Measurements from ENCODE around the gene DHCR7. TPM values are rescaled to one million over a fixed set of nuclear protein-coding genes. Genes with fewer than 3 reads are reported as not detected.

DHCR7 gene
- total RNA-seq, 1 donor from 2014 or later, result 208 TPM

DNA sequence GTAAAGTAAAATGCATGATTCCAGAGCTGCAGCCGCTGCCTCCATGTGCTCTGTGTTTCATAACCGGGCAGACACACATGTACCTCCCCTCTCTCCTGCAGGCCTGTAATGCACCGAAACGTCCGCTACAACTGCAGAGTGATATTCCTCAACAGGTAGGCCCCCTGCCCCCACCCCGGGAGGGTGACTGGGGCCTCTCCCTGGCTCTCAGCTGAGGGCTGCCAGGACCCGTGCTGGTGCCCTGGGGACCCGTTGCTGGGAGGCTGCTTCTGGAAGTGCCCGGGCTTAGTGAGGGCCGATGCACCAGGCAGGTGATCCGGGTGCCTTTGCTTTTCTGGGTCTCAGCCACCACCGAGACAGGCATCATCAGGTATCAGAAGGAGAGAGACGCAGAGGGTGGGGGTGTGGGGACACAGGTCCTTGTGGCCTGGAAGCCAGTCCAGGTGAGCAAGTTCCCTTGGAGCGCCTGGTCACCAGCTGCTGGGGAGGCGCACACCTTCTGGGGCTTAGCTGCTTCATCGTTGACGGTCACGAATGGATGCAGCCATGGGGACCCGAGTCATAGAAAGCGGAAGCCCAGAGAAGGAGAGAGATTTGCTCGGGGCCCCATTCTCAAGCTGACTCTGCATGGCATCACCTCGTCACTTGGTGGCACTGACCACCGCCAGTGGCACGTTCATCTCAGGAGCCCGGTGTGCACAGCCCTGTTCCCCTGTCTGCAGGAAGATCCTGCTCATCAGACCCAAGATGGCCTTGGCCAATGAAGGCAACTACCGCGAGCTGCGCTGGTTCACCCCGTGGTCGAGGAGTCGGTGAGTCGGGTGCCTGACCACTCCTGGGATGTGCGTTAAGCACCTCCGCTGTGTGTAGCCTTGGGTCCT, 15.4 kb upstream of the DHCR7 start:
- Mint-ChIP-seq H3K36me3 (ENCODE audit: low read depth) (peaks cover 19% of the 10 kb centered on the region), H3K4me1 (peaks cover 38% of the 10 kb centered on the region), H3K27me3 (ENCODE audit: low read depth) (no peaks in the 10 kb centered on the region), H3K27ac (ENCODE audit: unreplicated experiment) (no peak overlapping the region), H3K4me3 (no peak overlapping the region), H3K9me3 (no peaks in the 10 kb centered on the region)
- TF ChIP-seq, protein P1, sequence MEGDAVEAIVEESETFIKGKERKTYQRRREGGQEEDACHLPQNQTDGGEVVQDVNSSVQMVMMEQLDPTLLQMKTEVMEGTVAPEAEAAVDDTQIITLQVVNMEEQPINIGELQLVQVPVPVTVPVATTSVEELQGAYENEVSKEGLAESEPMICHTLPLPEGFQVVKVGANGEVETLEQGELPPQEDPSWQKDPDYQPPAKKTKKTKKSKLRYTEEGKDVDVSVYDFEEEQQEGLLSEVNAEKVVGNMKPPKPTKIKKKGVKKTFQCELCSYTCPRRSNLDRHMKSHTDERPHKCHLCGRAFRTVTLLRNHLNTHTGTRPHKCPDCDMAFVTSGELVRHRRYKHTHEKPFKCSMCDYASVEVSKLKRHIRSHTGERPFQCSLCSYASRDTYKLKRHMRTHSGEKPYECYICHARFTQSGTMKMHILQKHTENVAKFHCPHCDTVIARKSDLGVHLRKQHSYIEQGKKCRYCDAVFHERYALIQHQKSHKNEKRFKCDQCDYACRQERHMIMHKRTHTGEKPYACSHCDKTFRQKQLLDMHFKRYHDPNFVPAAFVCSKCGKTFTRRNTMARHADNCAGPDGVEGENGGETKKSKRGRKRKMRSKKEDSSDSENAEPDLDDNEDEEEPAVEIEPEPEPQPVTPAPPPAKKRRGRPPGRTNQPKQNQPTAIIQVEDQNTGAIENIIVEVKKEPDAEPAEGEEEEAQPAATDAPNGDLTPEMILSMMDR (conservative IDR thresholded peaks at IDR 0.05), result no peak
- DNase-seq (ENCODE audit: low read depth, low spot score), result no peak

DNA sequence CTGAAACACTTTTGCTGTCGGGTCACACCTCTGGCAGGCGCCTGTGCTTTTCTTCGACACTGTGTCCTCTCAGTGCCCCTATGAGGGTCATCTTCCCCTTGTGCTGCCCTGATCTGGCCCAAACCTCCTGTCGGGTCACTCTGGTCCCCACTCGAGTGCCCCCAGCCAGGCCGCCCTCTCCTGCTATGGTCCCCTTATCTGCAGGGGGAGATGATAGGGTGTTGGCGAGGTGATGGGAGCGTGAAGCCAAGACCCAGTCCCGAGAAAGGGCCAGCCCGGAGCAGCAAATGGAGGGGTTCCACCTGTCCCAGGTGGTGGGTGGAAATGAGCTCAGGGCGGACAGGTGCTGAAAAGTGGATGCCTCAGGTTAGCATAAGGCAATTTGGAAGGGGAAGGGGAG, 14.5 kb upstream of the DHCR7 start:
- H3K27me3 Mint-ChIP-seq (ENCODE audit: low read depth), result no peaks in the 10 kb centered on the region
- no peak for DNase-seq (ENCODE audit: low read depth, low spot score)
- TF ChIP-seq, protein P1 (conservative IDR thresholded peaks at IDR 0.05), result no peak
- H3K36me3 Mint-ChIP-seq (ENCODE audit: low read depth), result peaks cover 14% of the 10 kb centered on the region
- peaks cover 38% of the 10 kb centered on the region for H3K4me1 Mint-ChIP-seq
- H3K4me3 Mint-ChIP-seq, result no peak overlapping the region
- H3K27ac Mint-ChIP-seq (ENCODE audit: unreplicated experiment), result no peak overlapping the region
- H3K9me3 Mint-ChIP-seq, result no peaks in the 10 kb centered on the region

- H3K36me3 Mint-ChIP-seq (ENCODE audit: low read depth), result peaks cover 8% of the 10 kb centered on the region
- no peak for DNase-seq (ENCODE audit: low read depth, low spot score)
- no peaks in the 10 kb centered on the region for H3K9me3 Mint-ChIP-seq
- no peak overlapping the region for H3K27ac Mint-ChIP-seq (ENCODE audit: unreplicated experiment)
- H3K4me3 Mint-ChIP-seq, result no peak overlapping the region
- peaks cover 38% of the 10 kb centered on the region for H3K4me1 Mint-ChIP-seq
- TF ChIP-seq, protein P1 (conservative IDR thresholded peaks at IDR 0.05), result no peak
- no peaks in the 10 kb centered on the region for H3K27me3 Mint-ChIP-seq (ENCODE audit: low read depth)
Measured at GRCh38 chr11:71461696-71462095, 13.5 kb upstream of the DHCR7 start.

DNA sequence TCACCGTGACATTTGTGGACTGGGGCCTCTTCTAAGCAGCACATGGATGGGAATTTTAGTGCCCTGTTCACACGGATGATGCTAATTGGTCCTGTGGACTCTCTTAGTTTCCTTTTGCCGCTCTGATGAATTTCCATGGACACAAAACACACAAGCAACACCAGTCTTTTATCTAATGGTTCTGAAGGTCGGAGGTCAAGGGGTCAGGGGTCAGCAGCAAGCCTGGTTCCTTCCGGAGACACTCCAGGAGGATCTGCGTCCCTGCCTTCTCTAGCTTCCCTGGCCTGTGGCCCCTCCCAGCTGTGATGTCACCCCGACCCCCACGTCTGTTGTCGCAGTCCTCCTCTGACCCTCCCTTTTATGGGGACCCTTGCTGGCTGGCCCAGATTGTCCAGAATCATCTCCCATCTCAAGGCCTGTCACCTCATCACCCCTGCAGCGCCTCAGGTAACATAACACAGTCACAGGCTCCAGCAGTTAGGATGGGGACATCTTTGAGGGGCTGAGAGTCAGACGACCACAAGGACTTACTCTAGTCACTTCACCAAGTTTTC, 11.7 kb upstream of the DHCR7 start:
- DNase-seq (ENCODE audit: low read depth, low spot score), result peak; percentile 46
- Mint-ChIP-seq H3K27me3 (ENCODE audit: low read depth) (no peaks in the 10 kb centered on the region), H3K9me3 (no peaks in the 10 kb centered on the region), H3K4me3 (peak overlapping the region; percentile 56), H3K4me1 (peaks cover 33% of the 10 kb centered on the region), H3K36me3 (ENCODE audit: low read depth) (peaks cover 3% of the 10 kb centered on the region), H3K27ac (ENCODE audit: unreplicated experiment) (peak overlapping the region; percentile 94)
- TF ChIP-seq, protein P1 (conservative IDR thresholded peaks at IDR 0.05), result no peak

DNA sequence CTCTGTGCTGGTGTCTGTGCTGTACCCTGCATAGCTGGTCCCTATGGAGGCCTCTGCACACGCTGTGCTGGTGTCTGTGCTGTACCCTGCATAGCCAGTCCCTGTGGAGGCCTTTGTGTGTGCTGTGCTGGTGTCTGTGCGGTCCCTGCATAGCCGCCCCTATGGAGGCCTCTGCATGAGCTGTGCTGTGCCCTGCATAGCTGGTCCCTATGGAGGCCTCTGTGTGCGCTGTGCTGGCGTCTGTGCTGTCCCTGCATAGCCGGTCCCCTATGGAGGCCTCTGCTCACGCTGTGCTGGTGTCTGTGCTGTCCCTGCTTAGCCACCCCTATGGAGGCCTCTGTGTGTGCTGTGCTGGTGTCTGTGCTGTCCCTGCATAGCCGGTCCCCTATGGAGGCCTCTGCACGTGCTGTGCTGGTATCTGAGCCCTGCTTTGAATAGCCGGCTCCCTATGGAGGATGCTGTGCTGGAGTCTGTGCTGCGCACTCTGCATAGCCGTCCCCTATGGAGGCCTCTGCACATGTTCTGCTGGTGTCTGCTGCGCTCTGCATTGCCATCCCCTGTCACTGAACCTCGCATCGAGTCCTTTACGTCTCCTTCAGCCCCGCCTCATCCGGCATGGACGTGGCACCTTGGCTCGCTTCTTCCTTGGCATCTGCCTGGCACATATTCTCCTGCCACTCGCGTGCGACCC, 11.0 kb upstream of the DHCR7 start:
- Mint-ChIP-seq H3K9me3 (no peaks in the 10 kb centered on the region), H3K4me1 (peaks cover 32% of the 10 kb centered on the region), H3K36me3 (ENCODE audit: low read depth) (peaks cover 2% of the 10 kb centered on the region), H3K27me3 (ENCODE audit: low read depth) (no peaks in the 10 kb centered on the region), H3K27ac (ENCODE audit: unreplicated experiment) (peak overlapping the region; percentile 94), H3K4me3 (peak overlapping the region; percentile 56)
- TF ChIP-seq, protein P1 (conservative IDR thresholded peaks at IDR 0.05), result no peak
- DNase-seq (ENCODE audit: low read depth, low spot score), result no peak
